NCI-H146 treated with DMSO at 0.1 percent for 48 hours (cell line): ENCODE data around the gene NUDCD3.

Experiments
- DNase-seq: peaks from one replicate; lab custom pipeline; 2025; ENCODE audit not compliant: unreplicated experiment; lab: John Stamatoyannopoulos, UW

The NUDCD3 gene

DNA sequence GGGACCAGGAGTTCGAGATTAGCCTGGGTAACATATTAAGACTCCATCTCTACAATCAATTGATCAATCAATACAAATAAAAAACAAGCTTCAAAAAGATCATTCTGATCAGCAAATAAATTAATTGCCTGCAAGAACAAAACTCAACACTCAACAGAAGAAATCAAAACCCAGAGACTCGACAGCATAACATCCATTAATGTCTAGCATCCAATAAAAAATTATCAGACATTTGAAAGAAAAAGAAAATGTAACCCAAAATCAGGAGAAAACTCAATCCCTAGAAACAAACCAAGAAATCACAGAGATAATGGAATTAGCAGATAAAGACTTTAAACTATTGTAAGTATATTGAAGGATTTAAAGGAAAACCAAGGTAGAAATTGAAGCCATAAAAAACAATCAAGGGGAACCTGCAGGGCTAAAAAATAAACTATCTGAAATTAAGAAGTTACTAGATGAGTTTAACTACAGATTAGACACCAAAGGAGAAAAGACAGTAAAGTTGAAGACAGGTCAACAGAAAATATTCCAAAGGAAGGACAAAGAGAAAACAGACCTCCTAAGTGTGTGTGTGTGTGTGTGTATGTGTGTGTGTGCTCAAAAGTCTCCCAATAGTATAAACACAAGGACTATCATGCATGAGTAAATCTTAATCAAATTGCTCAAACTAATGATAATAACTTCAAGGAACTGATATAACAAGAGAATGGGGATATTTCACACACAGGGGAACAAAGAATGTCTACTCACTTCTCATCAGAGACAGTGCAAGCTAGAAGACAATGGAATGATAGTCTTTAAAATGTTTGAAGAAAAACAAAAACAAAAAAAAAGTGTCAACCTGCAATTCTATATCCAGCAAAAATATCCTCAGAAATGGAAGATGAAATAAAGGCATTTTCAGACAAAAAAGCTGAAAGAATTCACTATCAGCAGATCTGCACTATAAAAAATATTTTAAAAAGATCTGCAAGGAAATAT lies 7.7 kb downstream of the NUDCD3 start:
- no peak for DNase-seq

DNA sequence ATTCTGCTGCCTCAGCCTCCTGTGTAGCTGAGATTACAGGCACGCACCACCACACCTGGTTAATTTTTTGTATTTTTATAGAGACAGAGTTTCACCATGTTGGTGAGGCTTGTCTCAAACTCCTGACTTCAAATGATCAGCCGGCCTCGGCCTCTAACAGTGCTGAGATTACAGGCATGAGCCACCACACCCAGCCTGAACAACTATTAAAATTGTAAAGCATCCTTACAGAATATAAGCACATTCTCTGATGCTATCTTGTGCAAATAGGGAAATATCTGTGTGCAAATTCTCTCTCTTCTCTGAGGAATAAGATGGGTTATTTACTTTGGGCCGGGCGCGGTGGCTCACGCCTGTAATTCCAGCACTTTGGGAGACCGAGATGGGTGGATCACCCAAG lies 12.5 kb downstream of the NUDCD3 start:
- DNase-seq, result no peak

DNA sequence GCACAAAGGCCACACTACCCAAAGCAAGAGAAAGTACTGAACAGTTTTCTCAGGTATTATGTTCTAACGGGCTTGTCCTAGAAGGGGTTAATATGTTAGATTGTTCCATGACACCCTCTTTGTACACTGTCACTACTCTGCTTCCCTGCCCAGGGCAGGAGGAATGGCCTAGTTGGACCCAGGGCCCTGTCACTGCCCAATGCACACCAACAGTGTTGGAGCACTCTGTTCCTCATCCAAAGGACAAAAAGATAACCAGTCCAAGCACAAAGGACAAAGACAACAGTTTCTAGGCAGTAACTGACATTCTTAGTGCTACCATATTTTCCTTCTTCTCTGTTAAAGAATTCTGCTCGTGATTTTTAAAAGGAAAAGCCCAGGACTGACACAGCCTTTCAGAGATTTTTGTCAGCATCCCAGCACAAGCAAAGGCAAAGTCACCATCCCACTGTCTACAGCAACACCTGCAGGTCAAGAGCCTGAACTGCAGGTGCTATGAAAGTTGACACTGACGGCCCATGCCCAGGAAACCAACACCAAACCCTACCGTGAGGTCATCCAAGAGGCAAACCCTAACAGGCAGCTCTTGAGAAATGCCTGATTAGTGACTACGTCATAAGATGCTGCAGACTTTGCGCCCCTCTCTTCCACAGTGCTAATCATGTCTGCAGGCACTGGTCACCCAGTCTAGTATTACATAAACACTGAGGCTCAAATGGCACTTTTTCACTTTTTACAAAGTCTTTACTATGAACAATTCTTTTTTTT lies 13.2 kb downstream of the NUDCD3 start:
- DNase-seq, result peak; percentile 21

DNA sequence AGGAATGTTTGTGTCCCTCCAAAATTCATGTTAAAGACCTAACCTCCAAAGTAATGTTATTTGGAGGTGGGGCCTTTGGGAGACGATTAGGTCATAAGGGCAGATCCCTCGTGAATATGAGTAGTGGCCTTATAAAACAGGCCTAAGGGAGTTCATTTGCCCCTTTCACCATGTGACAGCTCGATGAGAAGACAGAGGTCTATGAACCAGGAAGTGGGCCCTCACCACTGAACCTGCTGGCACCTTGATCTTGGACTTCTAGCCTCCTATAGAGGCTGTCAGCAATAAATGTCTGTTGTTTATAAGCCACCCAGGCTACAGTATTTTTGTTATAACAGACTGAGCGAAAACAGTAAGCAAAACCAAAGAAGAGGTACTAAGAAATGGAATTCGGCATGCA lies 14.1 kb downstream of the NUDCD3 start:
- DNase-seq, result no peak

DNA sequence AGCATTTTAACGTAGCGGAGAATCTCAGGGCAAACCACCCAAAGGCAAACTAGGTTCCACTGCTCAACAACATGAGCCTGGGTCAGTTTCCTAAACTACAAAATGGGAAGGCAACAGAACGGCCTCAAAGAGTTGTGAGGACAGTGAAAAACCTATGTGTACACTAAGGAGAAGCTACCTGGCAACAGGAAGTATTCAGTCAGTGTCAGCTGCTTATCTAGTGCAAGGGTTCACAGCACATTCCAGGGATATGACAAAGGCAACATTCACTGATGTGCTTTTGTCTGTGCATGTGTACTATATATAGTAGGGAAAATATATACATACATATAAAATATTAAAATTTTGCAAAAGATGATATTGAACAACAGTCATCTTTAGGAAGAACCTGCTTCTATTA lies 17.2 kb downstream of the NUDCD3 start:
- DNase-seq, result no peak

DNA sequence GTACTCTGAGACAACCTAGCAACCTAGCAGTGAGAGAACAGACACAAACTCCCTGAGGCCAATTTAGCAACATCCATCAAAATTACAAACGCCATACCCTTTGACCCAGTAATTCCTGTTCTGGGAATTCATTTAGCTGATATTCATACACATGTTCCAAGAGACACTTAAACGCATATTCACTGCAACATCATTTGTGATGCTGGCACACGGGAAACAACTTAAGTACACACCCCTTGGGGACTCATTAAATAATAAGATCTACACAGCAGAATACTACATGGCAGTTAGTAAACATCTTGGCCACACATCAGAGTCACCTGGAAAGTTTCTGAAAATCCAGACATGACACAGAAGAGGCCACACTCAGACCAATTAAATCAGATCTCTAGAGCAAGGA lies 17.6 kb downstream of the NUDCD3 start:
- no peak for DNase-seq

DNA sequence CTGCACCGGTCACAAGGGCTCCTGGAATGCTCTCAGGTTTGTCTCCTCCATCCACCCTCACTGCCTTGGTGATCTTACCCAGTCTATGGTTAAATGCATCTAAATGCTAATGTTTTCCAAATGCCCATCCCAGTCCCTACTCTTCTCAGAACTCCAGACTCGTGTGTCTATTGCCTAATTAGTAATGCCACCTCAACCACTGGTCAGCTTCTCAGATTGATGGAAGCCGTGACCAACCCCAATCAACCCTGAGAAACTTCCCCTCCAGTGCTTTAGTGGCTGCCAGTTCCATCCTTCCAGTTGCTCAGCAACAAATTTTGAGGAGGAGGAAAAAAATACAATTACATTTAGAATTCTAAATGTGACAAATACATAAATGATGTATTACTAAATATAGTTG lies 18.6 kb downstream of the NUDCD3 start:
- no peak for DNase-seq

DNA sequence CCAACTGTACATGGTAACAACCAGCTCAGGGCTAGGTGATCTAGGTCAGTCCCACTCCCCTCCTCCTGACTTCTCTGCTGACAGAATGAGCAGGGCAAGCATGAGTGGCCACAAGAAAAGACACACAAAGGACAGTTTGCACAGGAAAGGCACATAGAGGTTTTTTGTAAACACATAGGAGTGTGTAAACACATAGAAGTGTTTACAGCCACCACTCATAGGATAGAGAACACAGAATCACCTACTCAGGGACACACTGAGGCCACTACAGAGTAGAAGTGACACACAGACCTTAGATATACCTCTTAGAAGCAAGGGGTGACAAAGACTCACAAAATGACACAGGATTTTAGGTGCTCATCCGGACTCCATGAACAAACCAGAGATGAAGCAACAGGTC lies 19.0 kb downstream of the NUDCD3 start:
- no peak for DNase-seq

DNA sequence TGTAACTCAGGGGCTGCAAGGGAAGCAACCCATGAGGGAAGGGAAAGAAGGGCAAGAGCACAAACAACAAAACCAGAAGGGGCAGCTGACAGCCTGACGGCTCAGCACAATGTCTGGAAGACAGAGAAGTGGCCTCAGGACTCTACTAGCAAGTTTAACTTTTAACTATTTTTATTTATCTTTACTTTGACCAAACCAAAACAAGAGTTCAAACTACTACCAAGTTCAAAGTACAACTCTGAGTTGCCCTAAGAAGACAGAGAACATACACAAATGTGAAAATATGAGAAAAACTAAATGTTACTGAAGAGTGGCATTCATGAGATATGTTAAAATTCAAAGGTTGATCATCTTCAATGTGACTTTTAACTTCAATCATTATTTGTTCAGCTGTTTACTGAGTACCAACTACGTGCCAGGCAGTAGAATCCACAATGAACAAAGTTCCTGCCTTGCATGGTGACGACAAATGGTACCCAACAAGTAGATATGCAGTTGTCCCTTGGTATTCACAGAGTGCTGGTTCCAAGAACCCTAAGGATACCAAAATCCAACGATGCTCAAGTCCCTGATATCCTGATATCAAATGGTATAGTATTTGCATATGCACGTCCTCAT lies 19.7 kb downstream of the NUDCD3 start:
- no peak for DNase-seq

DNA sequence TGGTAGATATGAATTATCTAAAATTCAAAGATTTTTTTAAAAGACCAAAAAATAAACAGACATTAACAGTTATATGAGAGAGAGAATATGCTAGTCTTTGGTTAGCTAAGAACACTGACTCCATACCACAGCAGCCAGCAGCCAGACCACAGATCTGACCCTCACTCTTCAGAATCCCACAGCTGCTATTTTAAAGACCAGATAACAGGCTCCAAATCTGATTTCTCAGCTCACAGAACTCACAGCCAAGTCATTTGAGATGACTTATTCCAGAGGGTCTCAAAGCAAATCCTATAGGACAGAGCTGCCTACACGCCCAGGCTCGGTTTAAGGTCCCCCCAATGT lies 20.4 kb downstream of the NUDCD3 start:
- DNase-seq, result no peak

DNA sequence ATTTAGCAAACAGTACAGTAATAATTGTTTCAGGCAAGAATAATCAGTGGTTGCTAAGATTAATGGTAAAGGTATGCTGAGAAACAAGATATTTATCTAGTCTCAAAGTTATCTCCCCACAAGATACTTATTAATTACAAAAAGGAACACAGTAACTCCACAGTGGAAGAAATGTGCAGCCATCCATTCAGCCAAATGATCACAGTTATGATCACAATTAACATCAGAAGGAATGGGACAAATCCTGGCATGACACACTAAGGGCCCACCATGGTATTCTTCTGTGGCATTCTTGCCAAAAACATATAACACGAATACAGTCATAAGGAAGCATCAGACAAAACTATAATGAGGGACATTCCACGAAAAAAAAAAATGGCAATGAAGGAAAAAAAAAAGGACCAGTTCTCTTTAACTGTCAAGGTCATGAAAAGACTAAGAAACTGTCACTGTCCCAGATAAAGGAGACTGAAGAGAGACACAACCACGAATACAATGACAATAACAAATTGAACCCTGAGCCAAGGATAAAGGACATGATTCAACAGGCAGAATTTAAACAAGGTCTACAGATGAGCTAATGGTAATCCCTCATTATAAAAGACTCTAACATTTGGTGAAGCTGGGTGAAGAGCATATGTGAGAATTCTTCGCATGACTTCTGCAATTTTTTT lies 20.9 kb downstream of the NUDCD3 start:
- DNase-seq, result no peak

DNA sequence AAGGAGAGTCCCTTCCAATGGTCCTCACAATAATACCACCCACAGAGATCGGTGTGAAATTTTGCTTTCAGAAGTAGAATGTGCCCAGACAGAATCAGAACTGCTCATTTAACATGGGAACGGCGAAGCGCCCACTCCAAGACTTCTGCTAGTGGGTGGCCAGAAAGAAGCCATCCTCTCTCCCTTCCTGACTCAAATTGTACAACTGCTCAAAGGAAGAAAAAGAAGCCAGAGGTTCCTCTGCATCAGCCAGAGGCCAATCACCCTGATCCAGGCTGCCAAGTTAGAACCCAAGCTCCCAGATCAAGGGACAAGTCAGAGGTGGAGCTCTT lies 23.3 kb downstream of the NUDCD3 start:
- no peak for DNase-seq

DNA sequence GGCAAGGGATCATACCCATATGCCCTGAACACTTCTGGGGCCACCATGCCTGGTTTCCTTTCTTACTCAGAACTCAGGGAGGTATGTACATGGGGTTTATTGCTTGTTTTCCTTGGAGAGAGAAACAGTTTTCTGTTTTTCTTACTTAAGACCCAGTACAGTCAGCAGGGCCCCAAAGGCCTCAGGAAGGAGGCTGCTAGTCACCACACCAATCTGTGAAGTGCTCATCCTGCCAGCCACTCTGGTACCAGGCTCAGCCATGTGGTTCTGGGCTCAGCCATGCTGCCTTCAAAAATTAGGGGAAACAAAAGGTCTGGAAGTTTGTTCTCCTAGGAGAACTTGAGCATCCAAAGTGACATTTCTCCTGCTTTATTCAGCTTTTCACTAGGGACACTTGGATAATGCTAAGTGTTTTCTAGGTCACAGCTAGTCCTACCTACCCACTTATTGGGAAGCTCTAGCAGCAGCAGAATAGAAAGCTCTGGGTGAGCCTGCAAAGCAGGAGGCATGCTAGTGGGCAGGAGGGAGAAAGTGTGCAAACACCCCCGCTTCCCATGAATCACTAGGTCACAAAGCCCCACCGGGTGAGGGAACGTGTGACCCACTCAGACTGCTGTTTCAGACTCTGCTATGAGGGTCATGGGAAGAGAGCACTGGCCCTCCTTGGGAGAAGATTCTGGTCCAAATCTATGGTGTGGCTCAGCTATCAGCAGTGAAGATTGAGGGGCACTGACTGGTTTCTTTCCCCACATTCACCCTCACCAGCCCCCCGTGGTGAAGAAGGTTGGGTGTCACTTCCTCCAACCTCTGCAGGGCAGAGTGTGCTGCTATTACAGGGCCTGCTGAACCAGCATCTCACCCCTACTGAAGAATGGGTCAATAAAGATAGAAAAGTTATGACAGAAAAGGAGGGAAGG lies 23.9 kb downstream of the NUDCD3 start:
- no peak for DNase-seq

DNA sequence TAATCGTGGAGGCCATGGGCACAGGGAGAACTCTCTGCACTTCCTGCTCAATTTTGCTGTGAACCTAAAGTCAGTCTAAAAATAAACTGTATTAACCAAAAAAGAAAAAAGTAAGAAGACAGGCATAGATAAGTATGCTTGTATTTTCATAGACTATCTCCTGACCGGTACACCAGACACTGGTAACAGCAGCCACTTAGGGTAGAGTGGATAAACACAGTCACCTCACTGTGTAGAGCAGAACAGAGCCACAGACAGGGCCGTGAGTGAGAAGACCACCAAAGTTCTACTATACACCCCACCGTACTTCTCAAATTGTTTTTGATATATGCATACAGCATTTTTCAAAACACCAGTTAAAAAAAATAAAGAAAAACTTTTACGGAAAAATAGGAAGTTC lies 25.0 kb downstream of the NUDCD3 start:
- no peak for DNase-seq

DNA sequence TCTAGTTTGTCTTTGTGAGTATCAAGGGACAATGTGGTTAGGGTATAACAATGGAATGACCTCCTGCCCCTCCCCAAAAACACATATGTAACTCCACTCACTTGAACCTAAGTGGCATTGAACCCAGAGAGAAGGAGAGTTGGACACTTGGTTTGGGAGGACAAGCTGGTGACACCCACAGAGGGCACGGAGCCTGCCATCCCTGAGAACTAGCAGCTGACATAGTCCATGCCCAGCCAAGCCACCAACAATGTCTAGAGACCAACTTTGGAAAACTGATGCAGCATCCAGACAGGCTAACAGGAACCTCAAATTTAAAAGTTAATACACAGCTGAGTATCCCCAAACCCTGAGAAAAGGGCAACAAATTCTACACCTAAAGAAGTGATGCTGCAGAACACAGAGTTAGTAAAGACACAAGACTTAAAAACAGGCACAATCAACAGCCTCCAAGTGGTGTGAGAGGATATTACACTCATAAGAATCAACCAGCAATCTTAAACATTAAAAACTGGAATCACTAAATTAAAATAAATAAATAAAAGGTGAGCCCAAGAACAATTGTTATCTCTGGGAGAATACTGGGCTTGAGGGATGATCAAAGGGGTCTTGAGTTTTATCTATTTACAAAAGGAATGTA lies 27.2 kb downstream of the NUDCD3 start:
- DNase-seq, result no peak

DNA sequence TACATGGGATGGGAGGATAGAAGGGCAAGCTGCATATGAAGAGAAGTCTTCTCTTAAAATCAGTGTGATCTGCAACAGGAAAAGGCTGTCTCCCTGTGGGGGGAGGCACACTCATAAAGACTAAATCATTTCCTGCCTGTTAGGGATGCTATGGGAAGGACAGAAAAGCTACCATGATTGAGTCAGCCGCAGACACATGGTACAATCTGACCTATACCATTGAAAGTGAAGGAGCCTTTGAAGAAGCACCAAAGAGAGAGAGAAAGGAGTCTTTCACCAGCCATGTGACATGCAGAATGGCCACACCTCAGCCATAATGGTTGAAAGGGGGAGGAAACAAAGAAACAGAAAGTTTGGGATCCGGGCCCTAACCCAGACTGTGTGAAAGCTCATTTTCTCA lies 29.1 kb downstream of the NUDCD3 start:
- DNase-seq, result no peak

DNA sequence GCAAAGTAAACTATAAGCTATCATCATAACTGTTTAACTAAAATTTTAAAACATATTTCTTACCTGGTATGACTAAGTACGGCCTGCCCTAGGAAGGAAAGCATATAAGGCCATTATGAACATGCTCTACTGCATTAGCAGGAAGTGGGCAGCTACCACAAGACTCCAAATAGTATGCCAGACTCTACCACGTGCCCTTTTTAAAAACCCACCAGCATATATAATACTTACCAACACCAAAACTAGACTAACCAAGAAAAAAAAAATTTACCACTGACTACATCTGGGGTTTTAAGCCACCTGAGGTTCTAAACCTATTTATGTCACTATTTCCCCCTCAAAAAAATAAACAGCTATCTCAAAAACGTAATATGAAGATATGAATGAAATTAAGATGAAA lies 30.1 kb downstream of the NUDCD3 start:
- no peak for DNase-seq

DNA sequence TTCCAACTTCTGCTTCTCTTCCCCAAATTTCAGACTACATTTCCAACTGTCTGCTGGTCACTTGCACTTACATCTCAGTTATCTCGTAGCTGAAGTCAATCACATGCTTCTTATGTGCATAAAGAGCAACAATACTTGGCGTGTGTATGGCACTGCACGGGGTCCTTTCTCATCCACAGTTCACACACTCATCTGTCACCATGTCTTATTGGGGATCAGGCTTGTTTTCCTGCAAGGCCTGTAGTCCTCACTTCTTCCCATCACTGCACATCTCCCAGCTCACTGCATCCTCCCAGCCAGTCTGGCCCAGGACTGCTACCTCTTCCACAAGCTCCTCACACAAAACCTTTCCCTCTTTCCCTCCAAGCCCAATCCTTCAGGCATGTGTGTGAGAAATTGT lies 35.3 kb downstream of the NUDCD3 start:
- no peak for DNase-seq

DNA sequence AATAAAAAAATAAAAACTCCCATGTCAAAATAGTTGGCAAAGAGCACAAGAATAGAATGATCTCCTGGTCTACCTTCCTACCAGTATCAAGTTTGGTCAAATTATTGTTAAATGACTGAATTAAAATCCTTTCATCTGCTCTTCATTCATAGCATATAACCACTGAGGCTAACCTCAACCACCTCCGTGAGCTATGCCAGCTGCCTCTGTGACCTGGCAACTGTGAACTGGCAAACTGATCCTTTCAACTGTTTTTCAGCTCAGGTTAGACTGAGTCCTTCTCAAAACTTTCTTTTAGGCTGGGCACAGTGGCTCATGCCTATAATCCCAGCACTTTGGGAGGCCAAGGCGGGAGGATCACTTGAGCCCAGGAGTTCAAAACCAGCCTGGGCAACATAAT lies 36.1 kb downstream of the NUDCD3 start:
- DNase-seq, result no peak

DNA sequence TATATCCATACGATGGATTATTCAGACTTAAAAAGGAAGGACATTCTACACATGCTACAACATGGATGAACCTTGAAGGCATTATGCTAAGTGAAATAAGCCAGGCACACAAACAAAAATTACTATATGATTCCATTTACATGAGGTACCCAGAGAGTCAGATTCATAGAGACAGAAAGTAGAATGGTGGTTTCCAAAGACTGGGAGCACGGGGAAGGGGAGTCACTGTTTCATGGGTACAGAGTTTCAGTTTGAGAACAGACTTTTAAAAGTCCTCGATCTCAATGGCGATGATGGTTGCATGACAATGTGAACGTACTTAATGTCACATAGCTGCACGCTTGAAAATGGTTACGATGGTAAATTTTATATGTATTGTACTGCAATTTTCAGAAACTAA lies 39.3 kb downstream of the NUDCD3 start:
- no peak for DNase-seq
